HepG2 (cell line): ENCODE measurements around the gene RNF5. TPM values are rescaled to one million over a fixed set of nuclear protein-coding genes. Genes with fewer than 3 reads are reported as not detected.

ENCODE experiments used
- ARNT2 ChIP-seq: sonication (generic); formaldehyde crosslinking; IDR thresholded peaks from 2 replicates; pipeline ENCODE4 v1.8.0; 2022; ENCODE audit warnings: mild to moderate bottlenecking, low read depth, missing genetic modification reagents, moderate library complexity
- ATF7 ChIP-seq, 2 experiments: fragments of 450-650 bp in 1 of 2; sonication (generic) in 1 of 2; formaldehyde crosslinking in 1 of 2; IDR thresholded peaks; 2 replicates each; pipeline versions ENCODE4 v1.4.0 to v1.6.1; 2016 to 2020; ENCODE audit warnings: antibody characterized with exemption in 1 of 2, mild to moderate bottlenecking in 1 of 2, missing genetic modification reagents in 1 of 2
- FOXO1 ChIP-seq: sonication (generic); formaldehyde crosslinking; IDR thresholded peaks from 2 replicates; pipeline ENCODE4 v1.4.0; 2020; ENCODE audit warnings: missing genetic modification reagents
- HNRNPH1 ChIP-seq: fragments of 200-400 bp; formaldehyde crosslinking; optimal IDR thresholded peaks from 2 replicates; pipeline ENCODE3; 2017; ENCODE audit warnings: mild to moderate bottlenecking, low read depth, low read length
- HOXA5 ChIP-seq: sonication (generic); formaldehyde crosslinking; IDR thresholded peaks from 2 replicates; pipeline ENCODE4 v1.4.0; 2020; ENCODE audit warnings: missing genetic modification reagents
- IKZF5 ChIP-seq: IDR thresholded peaks from 2 replicates; pipeline ENCODE4 v1.6.1; 2018; ENCODE audit warnings: missing genetic modification reagents, mild to moderate bottlenecking, missing compliant biosample characterization
- ISX ChIP-seq: sonication (generic); formaldehyde crosslinking; conservative IDR thresholded peaks from 2 replicates; pipeline ENCODE4 v1.5.0; 2020; ENCODE audit warnings: missing genetic modification reagents
- NFRKB ChIP-seq: fragments of 450-650 bp; IDR thresholded peaks from 2 replicates; pipeline ENCODE4 v1.6.1; 2017
- SKI ChIP-seq: fragments of 450-650 bp; IDR thresholded peaks from one replicate; pipeline ENCODE4 v1.6.1; 2018; ENCODE audit warnings: mild to moderate bottlenecking; ENCODE audit not compliant: partially characterized antibody
- SMARCE1 ChIP-seq: fragments of 450-650 bp; IDR thresholded peaks from 2 replicates; pipeline ENCODE4 v1.6.1; 2017; ENCODE audit warnings: borderline replicate concordance
- ZBTB4 ChIP-seq: sonication (generic); formaldehyde crosslinking; IDR thresholded peaks from 2 replicates; pipeline ENCODE4 v1.4.0; 2020; ENCODE audit warnings: missing genetic modification reagents, mild to moderate bottlenecking, borderline replicate concordance
- ZBTB7A ChIP-seq: sonication (generic); formaldehyde crosslinking; IDR thresholded peaks from 2 replicates; pipeline ENCODE4 v1.8.0; 2022; ENCODE audit warnings: mild to moderate bottlenecking, missing genetic modification reagents
- ZNF263 ChIP-seq: sonication (generic); formaldehyde crosslinking; IDR thresholded peaks from 2 replicates; pipeline ENCODE4 v1.4.0; 2020; ENCODE audit warnings: missing genetic modification reagents
- ZNF33B ChIP-seq: sonication (generic); formaldehyde crosslinking; IDR thresholded peaks from 2 replicates; pipeline ENCODE4 v1.5.1; 2020; ENCODE audit warnings: mild to moderate bottlenecking, missing genetic modification reagents
- ZNF564 ChIP-seq: sonication (generic); formaldehyde crosslinking; IDR thresholded peaks from 2 replicates; pipeline ENCODE4 v1.8.1; 2023; ENCODE audit warnings: mild to moderate bottlenecking, missing genetic modification reagents
- ZNF746 ChIP-seq: sonication (generic); formaldehyde crosslinking; IDR thresholded peaks from 2 replicates; pipeline ENCODE4 v1.8.0; 2022; ENCODE audit warnings: mild to moderate bottlenecking, missing genetic modification reagents
- ZNF772 ChIP-seq: sonication (generic); formaldehyde crosslinking; IDR thresholded peaks from 2 replicates; pipeline ENCODE4 v1.5.0; 2020; ENCODE audit warnings: mild to moderate bottlenecking, missing genetic modification reagents
- ZNF788 ChIP-seq: sonication (generic); formaldehyde crosslinking; IDR thresholded peaks from 2 replicates; pipeline ENCODE4 v1.5.0; 2020; ENCODE audit warnings: mild to moderate bottlenecking, missing genetic modification reagents, borderline replicate concordance
- polyA plus RNA-seq, 8 experiments: library from polyadenylated mRNA; depleted of rRNA in 3 of 8; stranded (reverse) in 7 of 8; unstranded in 1 of 8; fragments of >200 nt; fragmentation: Illumina TruSeq in 4 of 8; extraction: Trizol in 4 of 8; gene quantifications; 2 replicates each; pipeline versions ENCODE4 v1.2.1 to v1.2.3, GENCODE V29; 2011 to 2016; ENCODE audit warnings: low read depth in 4 of 8, missing spikeins in 1 of 8, mixed read lengths in 1 of 8; ENCODE audit not compliant: insufficient read depth in 1 of 8
- total RNA-seq, 5 experiments: library from RNA; depleted of rRNA; stranded (reverse); fragments of >200 nt; fragmentation: Illumina TruSeq; extraction: Trizol; gene quantifications; 2 replicates each; pipeline ENCODE4 v1.2.3, GENCODE V29; 2016; ENCODE audit warnings: low read depth in 1 of 5
- TF ChIP-seq, protein P1 (sequence below): sonication (generic); formaldehyde crosslinking; IDR thresholded peaks from 2 replicates; pipeline ENCODE4 v1.8.0; 2022; ENCODE audit warnings: mild to moderate bottlenecking, missing genetic modification reagents, borderline replicate concordance

RNF5 gene
- total and polyA plus RNA-seq, 2 of the 13 experiments (the other 11 are each of a cell fraction or from before 2014, with no cell fraction given), result 98.0 to 131 TPM

DNA sequence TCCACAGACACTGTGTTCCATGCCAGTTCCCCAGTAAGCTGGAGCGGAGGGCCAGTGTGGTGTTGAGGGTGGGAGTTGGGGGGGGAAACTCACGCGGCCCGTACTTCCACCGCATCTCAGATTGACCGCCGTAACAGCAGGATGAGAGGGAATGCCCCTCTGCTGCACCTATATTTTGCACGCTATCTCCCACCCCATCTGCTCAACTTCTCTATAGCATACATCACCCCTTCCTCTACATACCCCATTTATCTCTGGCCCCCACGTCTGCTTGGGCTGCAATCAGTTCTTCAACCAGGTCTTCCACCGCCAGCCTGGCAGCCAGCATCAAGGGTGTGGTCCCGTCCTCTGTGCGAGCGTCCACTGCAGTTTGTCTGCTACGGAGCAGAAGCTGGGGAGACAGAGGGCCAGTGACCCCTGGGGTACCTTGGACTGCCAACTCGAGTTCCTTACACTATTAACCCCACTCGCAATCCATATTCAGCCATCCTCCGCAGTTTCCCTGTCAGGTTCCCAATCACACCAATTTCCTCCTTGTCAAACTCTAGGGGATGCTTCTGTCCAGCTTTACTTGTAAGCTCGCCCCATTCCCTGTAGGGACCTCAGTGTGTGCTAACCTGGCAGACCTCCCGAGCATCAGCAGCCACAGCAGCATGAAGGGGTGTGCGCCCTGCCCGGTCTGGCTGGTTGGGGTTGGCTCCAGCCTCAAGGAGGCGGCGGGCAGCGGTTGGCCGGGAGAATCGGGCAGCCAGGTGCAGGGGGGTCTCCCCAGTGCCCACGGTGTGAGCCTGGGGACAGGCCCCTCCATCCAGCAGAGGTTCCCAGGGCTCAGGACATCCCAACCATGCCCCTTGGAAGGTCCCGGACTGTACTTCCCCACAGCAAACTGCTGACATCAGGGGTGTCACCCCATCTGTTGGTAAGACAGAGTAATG, 18.7 kb downstream of the RNF5 start (continued):
- TF ChIP-seq ZNF746 (CRISPR knock-in tag), result 0 out of 2 replicates have a peak, but pooled peaks have one; percentile 3
- TF ChIP-seq ZNF33B (CRISPR knock-in tag), result no peak
- no peak for TF ChIP-seq ZBTB7A
- TF ChIP-seq SKI, result peak; percentile 3
- TF ChIP-seq ARNT2 (CRISPR knock-in tag), result no peak
- TF ChIP-seq IKZF5, result no peak
- TF ChIP-seq ZNF772 (CRISPR knock-in tag), result no peak
- 0 out of 2 replicates have a peak, but pooled peaks have one; percentile 27 for TF ChIP-seq ZNF788 (CRISPR knock-in tag)
- TF ChIP-seq NFRKB, result no peak
- no peak for TF ChIP-seq ZNF564 (CRISPR knock-in tag)
- no peak for TF ChIP-seq FOXO1
- no peak for TF ChIP-seq SMARCE1
- no peak for TF ChIP-seq HNRNPH1
- TF ChIP-seq, protein P1, sequence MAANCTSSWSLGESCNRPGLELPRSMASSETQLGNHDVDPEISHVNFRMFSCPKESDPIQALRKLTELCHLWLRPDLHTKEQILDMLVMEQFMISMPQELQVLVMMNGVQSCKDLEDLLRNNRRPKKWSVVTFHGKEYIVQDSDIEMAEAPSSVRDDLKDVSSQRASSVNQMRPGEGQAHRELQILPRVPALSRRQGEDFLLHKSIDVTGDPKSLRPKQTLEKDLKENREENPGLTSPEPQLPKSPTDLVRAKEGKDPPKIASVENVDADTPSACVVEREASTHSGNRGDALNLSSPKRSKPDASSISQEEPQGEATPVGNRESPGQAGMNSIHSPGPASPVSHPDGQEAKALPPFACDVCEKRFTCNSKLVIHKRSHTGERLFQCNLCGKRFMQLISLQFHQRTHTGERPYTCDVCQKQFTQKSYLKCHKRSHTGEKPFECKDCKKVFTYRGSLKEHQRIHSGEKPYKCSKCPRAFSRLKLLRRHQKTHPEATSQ (CRISPR knock-in tag), result no peak
- no peak for TF ChIP-seq ISX (CRISPR knock-in tag)
- TF ChIP-seq ZNF263 (CRISPR knock-in tag), result no peak
- peak; percentile 32; the same call in 1 of the 2 replicates for TF ChIP-seq ZBTB4
- TF ChIP-seq HOXA5 (CRISPR knock-in tag), result no peak
- no peak for TF ChIP-seq ATF7 (IDR thresholded peaks at IDR 0.05)
- no peak; the same call in 1 of the 2 replicates for TF ChIP-seq ATF7 (CRISPR knock-in tag; IDR thresholded peaks at IDR 0.05)
